ENCODE results near the gene RIMBP3C.
"Not testable (repeated sequence)": the region's sequence is repeated elsewhere in the genome, so short reads cannot be mapped to it uniquely, and the experiment has no call there.

RIMBP3C gene

GRCh38 chr22:21510397-21510796, 40.9 kb downstream of the RIMBP3C start:
- H3K9me3 Mint-ChIP-seq, H3K27ac Mint-ChIP-seq, DNase-seq, H3K27me3 Mint-ChIP-seq, ATAC-seq, H3K4me1 Mint-ChIP-seq, H3K4me3 Mint-ChIP-seq: not testable (repeated sequence)

- not testable (repeated sequence) for H3K27me3 Mint-ChIP-seq
Measured at GRCh38 chr22:21499623-21500506, 51.4 kb downstream of the RIMBP3C start.

GRCh38 chr22:21498489-21498888, 52.8 kb downstream of the RIMBP3C start:
- ATAC-seq, H3K4me1 Mint-ChIP-seq, DNase-seq, H3K27me3 Mint-ChIP-seq, H3K9me3 Mint-ChIP-seq, H3K27ac Mint-ChIP-seq, H3K4me3 Mint-ChIP-seq: not testable (repeated sequence)

More at GRCh38 chr22:21499623-21500506, 51.4 kb downstream of the RIMBP3C start:
- H3K4me3 Mint-ChIP-seq, H3K27ac Mint-ChIP-seq, DNase-seq, H3K9me3 Mint-ChIP-seq, H3K4me1 Mint-ChIP-seq: not testable (repeated sequence)
- ATAC-seq = peak; percentile 98

- not testable (repeated sequence) for ATAC-seq, H3K4me3 Mint-ChIP-seq, H3K27me3 Mint-ChIP-seq, H3K4me1 Mint-ChIP-seq, H3K27ac Mint-ChIP-seq, H3K9me3 Mint-ChIP-seq, DNase-seq
Measured at GRCh38 chr22:21497984-21498383, 53.3 kb downstream of the RIMBP3C start.
